Measurements from ENCODE around the gene CADPS2.

CADPS2 gene

GRCh38 chr7:122802301-122802751, 83.9 kb downstream of the CADPS2 start:
- TF ChIP-seq FOXP2 (optimal IDR thresholded peaks at IDR 0.05; ENCODE audit: borderline replicate concordance, extremely low read depth, extremely low read length, insufficient read depth) (no peak), SIN3A (IDR thresholded peaks at IDR 0.05; ENCODE audit: borderline replicate concordance, insufficient read depth, low read length) (no peak), POLR2AphosphoS5 (IDR thresholded peaks at IDR 0.05; ENCODE audit: low read depth, low read length) (no peak), TAF1 (IDR thresholded peaks at IDR 0.05; ENCODE audit: borderline replicate concordance, insufficient read depth, low read length) (no peak)
- TF ChIP-seq, protein P1, sequence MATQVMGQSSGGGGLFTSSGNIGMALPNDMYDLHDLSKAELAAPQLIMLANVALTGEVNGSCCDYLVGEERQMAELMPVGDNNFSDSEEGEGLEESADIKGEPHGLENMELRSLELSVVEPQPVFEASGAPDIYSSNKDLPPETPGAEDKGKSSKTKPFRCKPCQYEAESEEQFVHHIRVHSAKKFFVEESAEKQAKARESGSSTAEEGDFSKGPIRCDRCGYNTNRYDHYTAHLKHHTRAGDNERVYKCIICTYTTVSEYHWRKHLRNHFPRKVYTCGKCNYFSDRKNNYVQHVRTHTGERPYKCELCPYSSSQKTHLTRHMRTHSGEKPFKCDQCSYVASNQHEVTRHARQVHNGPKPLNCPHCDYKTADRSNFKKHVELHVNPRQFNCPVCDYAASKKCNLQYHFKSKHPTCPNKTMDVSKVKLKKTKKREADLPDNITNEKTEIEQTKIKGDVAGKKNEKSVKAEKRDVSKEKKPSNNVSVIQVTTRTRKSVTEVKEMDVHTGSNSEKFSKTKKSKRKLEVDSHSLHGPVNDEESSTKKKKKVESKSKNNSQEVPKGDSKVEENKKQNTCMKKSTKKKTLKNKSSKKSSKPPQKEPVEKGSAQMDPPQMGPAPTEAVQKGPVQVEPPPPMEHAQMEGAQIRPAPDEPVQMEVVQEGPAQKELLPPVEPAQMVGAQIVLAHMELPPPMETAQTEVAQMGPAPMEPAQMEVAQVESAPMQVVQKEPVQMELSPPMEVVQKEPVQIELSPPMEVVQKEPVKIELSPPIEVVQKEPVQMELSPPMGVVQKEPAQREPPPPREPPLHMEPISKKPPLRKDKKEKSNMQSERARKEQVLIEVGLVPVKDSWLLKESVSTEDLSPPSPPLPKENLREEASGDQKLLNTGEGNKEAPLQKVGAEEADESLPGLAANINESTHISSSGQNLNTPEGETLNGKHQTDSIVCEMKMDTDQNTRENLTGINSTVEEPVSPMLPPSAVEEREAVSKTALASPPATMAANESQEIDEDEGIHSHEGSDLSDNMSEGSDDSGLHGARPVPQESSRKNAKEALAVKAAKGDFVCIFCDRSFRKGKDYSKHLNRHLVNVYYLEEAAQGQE (IDR thresholded peaks at IDR 0.05; ENCODE audit: insufficient read depth in 1 of 2, low read depth in 2 of 2, low read length in 2 of 2), result no peak

- no peak for TF ChIP-seq FOXP2 (optimal IDR thresholded peaks at IDR 0.05; ENCODE audit: borderline replicate concordance, extremely low read depth, extremely low read length, insufficient read depth)
- no peak for TF ChIP-seq POLR2AphosphoS5 (IDR thresholded peaks at IDR 0.05; ENCODE audit: low read depth, low read length)
- TF ChIP-seq, protein P1 (IDR thresholded peaks at IDR 0.05; ENCODE audit: insufficient read depth in 1 of 2, low read depth in 2 of 2, low read length in 2 of 2), result no peak
- TF ChIP-seq SIN3A (IDR thresholded peaks at IDR 0.05; ENCODE audit: borderline replicate concordance, insufficient read depth, low read length), result no peak
- TF ChIP-seq TAF1 (IDR thresholded peaks at IDR 0.05; ENCODE audit: borderline replicate concordance, insufficient read depth, low read length), result no peak
Observed at GRCh38 chr7:122791959-122792545, 94.2 kb downstream of the CADPS2 start.

DNA sequence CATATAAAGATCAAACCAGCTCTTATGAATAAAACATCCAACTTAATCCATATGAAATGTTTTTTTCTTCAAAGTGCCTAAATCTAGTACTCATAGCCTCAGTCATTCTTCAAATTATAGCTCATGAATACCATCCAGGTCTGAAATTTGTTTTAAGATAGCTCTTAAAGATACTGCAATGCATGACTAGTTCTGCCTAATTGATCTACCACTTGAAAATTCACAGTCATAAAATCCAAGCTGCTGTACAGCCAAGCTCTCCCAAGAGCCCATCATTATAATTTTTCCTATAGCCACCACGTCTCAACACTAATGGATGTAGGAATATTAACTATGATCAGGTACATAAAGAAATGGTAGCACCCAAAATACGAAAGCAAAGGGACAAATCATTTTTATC, 95.7 kb downstream of the CADPS2 start:
- TF ChIP-seq TAF1 (IDR thresholded peaks at IDR 0.05; ENCODE audit: borderline replicate concordance, insufficient read depth, low read length) (no peak), FOXP2 (optimal IDR thresholded peaks at IDR 0.05; ENCODE audit: borderline replicate concordance, extremely low read depth, extremely low read length, insufficient read depth) (no peak), SIN3A (IDR thresholded peaks at IDR 0.05; ENCODE audit: borderline replicate concordance, insufficient read depth, low read length) (no peak), POLR2AphosphoS5 (IDR thresholded peaks at IDR 0.05; ENCODE audit: low read depth, low read length) (no peak)
- TF ChIP-seq, protein P1 (IDR thresholded peaks at IDR 0.05; ENCODE audit: insufficient read depth in 1 of 2, low read depth in 2 of 2, low read length in 2 of 2), result no peak

GRCh38 chr7:122790132-122790531, 96.1 kb downstream of the CADPS2 start:
- no peak for TF ChIP-seq TAF1 (IDR thresholded peaks at IDR 0.05; ENCODE audit: borderline replicate concordance, insufficient read depth, low read length)
- TF ChIP-seq POLR2AphosphoS5 (IDR thresholded peaks at IDR 0.05; ENCODE audit: low read depth, low read length), result no peak
- no peak for TF ChIP-seq FOXP2 (optimal IDR thresholded peaks at IDR 0.05; ENCODE audit: borderline replicate concordance, extremely low read depth, extremely low read length, insufficient read depth)
- TF ChIP-seq, protein P1 (IDR thresholded peaks at IDR 0.05; ENCODE audit: insufficient read depth in 1 of 2, low read depth in 2 of 2, low read length in 2 of 2), result no peak
- TF ChIP-seq SIN3A (IDR thresholded peaks at IDR 0.05; ENCODE audit: borderline replicate concordance, insufficient read depth, low read length), result no peak

Data from PFSK-1 (cell line).